ENCODE results near the gene CCND1.

- TF ChIP-seq SUZ12 (IDR thresholded peaks at IDR 0.05; ENCODE audit: extremely low read depth, insufficient read depth, insufficient read length) (no peak), ZNF274 (IDR thresholded peaks at IDR 0.05; ENCODE audit: low read depth, low read length) (no peak)
Measured at GRCh38 chr11:69656536-69657455, 15.8 kb downstream of the CCND1 start.
